ENCODE data around the gene CADM4. TPM values are rescaled to one million over a fixed set of nuclear protein-coding genes. Genes with fewer than 3 reads are reported as not detected.

Gene CADM4
- total and polyA plus RNA-seq, 10 donors, result 0.89 to 4.7 (median 2.0) TPM

DNA sequence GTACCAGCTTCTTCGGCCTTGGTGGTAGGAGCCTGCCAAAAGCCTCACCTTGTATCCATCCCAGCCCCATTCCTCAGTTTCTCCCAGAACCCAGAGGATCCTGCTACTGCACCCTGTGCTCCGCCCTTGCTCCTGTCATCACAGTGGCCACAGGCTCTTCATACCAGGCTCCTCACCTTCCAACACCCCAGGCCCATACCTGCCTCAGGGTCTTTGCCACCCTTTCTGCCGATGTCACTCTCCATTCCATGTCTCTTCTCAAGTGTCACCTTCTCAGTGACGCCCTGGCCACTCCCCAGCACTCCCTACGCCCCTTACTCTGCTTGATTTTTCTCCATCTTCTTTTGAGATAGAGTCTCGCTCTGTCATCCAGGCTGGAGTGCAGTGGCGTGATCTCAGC lies 29.8 kb downstream of the CADM4 start:
- Histone ChIP-seq H3K4me1 (peaks cover 0 to 17% (median 0%) of the 10 kb centered on the region in 6 donors), H3K36me3 (peaks cover 2 to 75% (median 30%) of the 10 kb centered on the region in 6 donors), H3K4me3 (no peak overlapping the region), H3K9me3 (no peaks in the 10 kb centered on the region), H3K27ac (no peak overlapping the region), H3K27me3 (replicated peaks in 1 of 7) (no peaks in the 10 kb centered on the region)
- TF ChIP-seq POLR2AphosphoS5 (IDR thresholded peaks at IDR 0.05) (no peak), CTCF (IDR thresholded peaks at IDR 0.05 in 8 of 11, conservative IDR thresholded peaks at IDR 0.05 in 3 of 11) (no peak), POLR2A (IDR thresholded peaks at IDR 0.05) (no peak)
- intact Hi-C loops (cut with DNase I; ENCODE audit: low total_unique reads), result no loop called here
- no peak for DNase-seq
- WGBS, 5 donors, result 81 to 95% (median 85%) methylated on average over 7 of the region's 7 CpGs

DNA sequence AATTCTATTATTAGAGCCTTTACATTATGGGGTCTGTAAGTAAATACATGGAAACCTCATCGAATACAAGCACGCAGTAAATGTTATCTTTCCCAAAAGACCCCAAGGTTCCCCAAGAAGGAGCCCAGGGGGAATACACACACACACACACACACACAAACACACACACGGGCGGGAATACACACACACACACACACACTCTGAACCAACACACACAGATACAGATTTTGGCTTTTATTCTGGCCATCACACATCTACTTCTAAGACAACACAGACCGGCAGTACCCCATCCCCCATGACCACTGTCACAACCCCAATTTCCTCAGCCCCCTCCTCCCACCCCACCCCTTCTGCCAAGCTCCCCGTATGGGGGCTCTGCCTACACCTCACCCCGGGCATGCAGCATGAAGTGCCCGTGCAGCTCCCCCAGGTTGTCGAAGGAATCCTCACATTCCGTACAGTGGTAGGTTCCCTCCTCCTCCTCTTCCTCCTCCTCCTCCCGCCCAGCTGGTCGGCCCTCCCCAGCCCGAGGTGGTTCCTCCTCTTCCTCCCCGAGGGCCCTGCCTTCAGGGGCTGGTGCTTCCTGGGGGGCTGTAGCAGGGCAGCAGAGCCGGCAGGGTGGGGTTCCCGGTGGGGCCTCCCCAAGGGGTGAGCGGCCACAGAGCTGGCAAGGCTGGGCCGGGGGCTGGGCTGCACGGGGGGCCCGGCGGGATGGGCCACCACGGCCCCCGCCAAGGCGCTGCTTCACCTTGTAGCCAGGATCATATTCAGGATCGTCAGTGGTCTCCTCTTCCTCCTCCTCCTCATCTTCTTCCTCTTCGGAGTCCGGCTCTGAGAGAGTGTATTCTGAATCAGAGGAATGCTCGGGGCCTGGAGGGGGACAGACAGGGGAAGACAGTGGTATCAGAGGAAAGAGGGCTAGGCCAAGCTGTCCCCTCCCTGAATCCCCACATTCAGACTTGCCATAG lies 32.1 kb downstream of the CADM4 start:
- peak overlapping the region in 1 of 8 donors; percentile 24 for H3K4me3 ChIP-seq
- intact Hi-C loops (cut with DNase I; ENCODE audit: low total_unique reads), result no loop called here

GRCh38 chr19:43606569-43607229 lies 33.0 kb downstream of the CADM4 start:
- TF ChIP-seq CTCF (IDR thresholded peaks at IDR 0.05 in 8 of 11, conservative IDR thresholded peaks at IDR 0.05 in 3 of 11), result no peak
- peak in 1 of 3 donors; percentile 16 for TF ChIP-seq POLR2AphosphoS5 (IDR thresholded peaks at IDR 0.05)
- TF ChIP-seq POLR2A (IDR thresholded peaks at IDR 0.05), result no peak
- intact Hi-C loops (cut with DNase I; ENCODE audit: low total_unique reads), result no loop called here
- WGBS, 5 donors, result 92 to 97% (median 93%) methylated on average over 6 to 7 of the region's 7 CpGs

More for the DNA sequence above, 32.1 kb downstream of the CADM4 start:
- Histone ChIP-seq H3K27me3 (replicated peaks in 1 of 7) (no peaks in the 10 kb centered on the region), H3K4me1 (peaks cover 0 to 17% (median 0%) of the 10 kb centered on the region in 6 donors), H3K27ac (peak overlapping the region in 1 of 8 donors; percentile 51), H3K36me3 (peaks cover 2 to 59% (median 17%) of the 10 kb centered on the region in 6 donors), H3K9me3 (no peaks in the 10 kb centered on the region)
- WGBS, 5 donors, result 47 to 63% (median 53%) methylated on average over 18 to 28 of the region's 28 CpGs
- peak in 2 of 3 donors; percentile 6 to 50 for TF ChIP-seq POLR2AphosphoS5 (IDR thresholded peaks at IDR 0.05)
- TF ChIP-seq CTCF (IDR thresholded peaks at IDR 0.05 in 8 of 11, conservative IDR thresholded peaks at IDR 0.05 in 3 of 11), result no peak
- TF ChIP-seq POLR2A (IDR thresholded peaks at IDR 0.05), result no peak
- DNase-seq, result no peak

More at GRCh38 chr19:43606569-43607229, 33.0 kb downstream of the CADM4 start:
- Histone ChIP-seq H3K4me3 (no peak overlapping the region), H3K9me3 (no peaks in the 10 kb centered on the region), H3K27ac (no peak overlapping the region), H3K4me1 (peaks cover 0 to 17% (median 0%) of the 10 kb centered on the region in 6 donors), H3K36me3 (peaks cover 0 to 59% (median 9%) of the 10 kb centered on the region in 6 donors), H3K27me3 (replicated peaks in 1 of 7) (no peaks in the 10 kb centered on the region)
- no peak for DNase-seq
